Measurements from ENCODE around the gene ZBTB24. TPM values are rescaled to one million over a fixed set of nuclear protein-coding genes. Genes with fewer than 3 reads are reported as not detected.

Gene ZBTB24
- total and polyA plus RNA-seq, 3 experiments from 2014 or later, result 7.5 to 19.9 (median 19.5) TPM

DNA sequence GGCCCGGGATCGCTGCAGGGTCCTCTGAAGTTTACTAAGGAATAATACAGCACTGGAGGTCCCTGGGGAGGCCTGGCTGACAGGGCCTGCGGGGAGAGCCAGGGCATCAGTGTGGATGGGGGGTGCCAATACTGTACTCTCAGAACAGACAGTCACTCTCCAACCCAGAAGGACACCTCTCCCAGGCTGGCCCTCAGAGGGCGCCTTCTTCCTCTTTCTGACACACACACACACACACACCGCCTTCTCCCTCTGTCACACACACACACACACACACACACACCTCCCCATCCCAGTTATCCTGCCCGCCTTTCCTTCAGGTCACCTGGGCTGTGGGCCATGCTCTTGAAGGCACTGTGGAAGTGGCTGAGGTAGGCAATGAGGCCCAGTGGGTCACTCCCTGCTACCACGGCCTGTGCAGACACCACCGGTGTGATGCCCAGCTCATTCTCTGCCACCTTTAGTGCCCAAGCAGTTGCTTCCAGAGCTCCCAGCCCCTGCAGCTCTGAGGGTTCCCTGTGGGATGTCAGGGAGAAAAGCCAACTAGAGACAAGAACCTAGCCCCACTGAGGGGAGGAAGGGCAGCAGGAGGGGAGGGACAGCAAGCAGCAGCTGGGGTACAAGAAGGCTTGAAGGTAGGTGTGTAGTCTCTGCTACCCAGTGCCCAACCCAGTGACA, 35.0 kb downstream of the ZBTB24 start:
- Mint-ChIP-seq H3K27ac (peak overlapping the region; percentile 8 to 89 (median 76)), H3K36me3 (peaks cover 0 to 62% (median 5%) of the 10 kb centered on the region in 3 donors), H3K9me3 (no peaks in the 10 kb centered on the region), H3K4me3 (peak overlapping the region in 1 of 7 donors; percentile 35), H3K4me1 (peaks cover 35 to 53% (median 39%) of the 10 kb centered on the region in 3 donors), H3K27me3 (peaks cover 0 to 1% of the 10 kb centered on the region in 2 donors)
- Histone ChIP-seq H3K27me3 (ENCODE audit: insufficient read depth, low read length, poor library complexity, severe bottlenecking) (no peaks in the 10 kb centered on the region), H3K27ac (ENCODE audit: low read depth, low read length) (no peak overlapping the region), H3K4me3 (ENCODE audit: low read length) (no peak overlapping the region), H3K4me1 (ENCODE audit: insufficient read depth, low read length) (peaks cover 19% of the 10 kb centered on the region), H3K9me3 (ENCODE audit: low read length) (no peaks in the 10 kb centered on the region), H3K36me3 (ENCODE audit: insufficient read depth, low read length) (no peaks in the 10 kb centered on the region)
- no peak for DNase-seq
- ChIA-PET CTCF (interaction anchor here (1.0 to 2.3 kb wide), 3 partner anchors 9 to 260 kb away, joined by 4 to 7 read pairs (median 4); no protein-coding TSS in a partner anchor), POLR2A (no interaction called here)

DNA sequence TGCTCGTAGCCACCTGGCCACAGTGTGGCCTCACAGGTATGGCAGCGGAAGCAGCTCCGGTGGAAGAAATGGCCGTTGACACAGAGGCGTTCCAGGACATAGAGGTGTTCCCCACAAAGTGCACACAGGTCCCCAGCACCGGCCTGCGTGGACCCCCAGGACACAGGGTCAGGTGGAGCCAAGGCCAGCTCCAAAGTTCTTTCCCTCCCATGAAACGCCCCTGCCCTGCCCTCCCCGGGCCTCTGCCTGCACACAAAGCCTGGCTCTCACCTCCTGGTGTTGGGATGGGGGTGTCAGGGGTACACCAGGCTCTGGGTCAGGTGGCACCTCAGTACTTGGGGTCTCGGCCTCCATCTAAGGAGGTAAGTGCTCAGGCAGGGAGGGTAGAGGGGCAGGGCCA, 35.9 kb downstream of the ZBTB24 start:
- no peak overlapping the region for H3K4me3 Mint-ChIP-seq
- H3K27ac Mint-ChIP-seq, result peak overlapping the region in 2 of 8 donors; percentile 23 to 91
- H3K36me3 Mint-ChIP-seq, result peaks cover 0 to 63% (median 5%) of the 10 kb centered on the region in 3 donors
- H3K27ac ChIP-seq (ENCODE audit: low read depth, low read length), result no peak overlapping the region
- no peaks in the 10 kb centered on the region for H3K36me3 ChIP-seq (ENCODE audit: insufficient read depth, low read length)
- no peak for DNase-seq
- peaks cover 0 to 1% of the 10 kb centered on the region in 2 donors for H3K27me3 Mint-ChIP-seq
- ChIA-PET CTCF (interaction anchor here (1.0 to 2.3 kb wide), 4 partner anchors 9 to 63 kb away, joined by 3 to 7 read pairs (median 4); partner anchors contain the start of gene ZBTB24), POLR2A (interaction anchor here (0.5 to 0.6 kb wide), 2 partner anchors 1252 to 1428 kb away, joined by 4 read pairs; no protein-coding TSS in a partner anchor)
- H3K4me1 Mint-ChIP-seq, result peaks cover 36 to 58% (median 44%) of the 10 kb centered on the region in 3 donors
- no peaks in the 10 kb centered on the region for H3K27me3 ChIP-seq (ENCODE audit: insufficient read depth, low read length, poor library complexity, severe bottlenecking)
- H3K9me3 ChIP-seq (ENCODE audit: low read length), result no peaks in the 10 kb centered on the region
- no peak overlapping the region for H3K4me3 ChIP-seq (ENCODE audit: low read length)
- H3K4me1 ChIP-seq (ENCODE audit: insufficient read depth, low read length), result peaks cover 22% of the 10 kb centered on the region
- H3K9me3 Mint-ChIP-seq, result no peaks in the 10 kb centered on the region

DNA sequence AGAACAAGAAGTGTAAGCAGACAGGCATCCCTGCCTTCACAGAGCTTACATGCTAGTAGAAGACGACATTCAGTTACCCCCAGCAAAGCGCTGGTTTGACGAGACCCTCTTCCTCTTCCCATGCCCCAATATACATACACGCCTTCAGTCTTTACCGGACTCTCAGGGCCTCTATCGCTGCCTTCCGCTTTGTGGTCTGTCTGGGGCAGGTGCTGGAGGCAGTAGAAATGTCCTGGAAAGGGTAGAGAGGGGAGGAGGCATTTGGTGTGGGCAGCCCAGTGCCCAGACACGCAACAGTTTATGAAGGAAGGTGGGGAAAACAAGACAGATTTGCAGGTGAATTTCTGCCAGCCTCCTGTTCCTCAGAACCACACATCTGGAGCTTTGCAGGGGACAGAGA, 36.5 kb downstream of the ZBTB24 start:
- POLR2A ChIA-PET, result no interaction called here

DNA sequence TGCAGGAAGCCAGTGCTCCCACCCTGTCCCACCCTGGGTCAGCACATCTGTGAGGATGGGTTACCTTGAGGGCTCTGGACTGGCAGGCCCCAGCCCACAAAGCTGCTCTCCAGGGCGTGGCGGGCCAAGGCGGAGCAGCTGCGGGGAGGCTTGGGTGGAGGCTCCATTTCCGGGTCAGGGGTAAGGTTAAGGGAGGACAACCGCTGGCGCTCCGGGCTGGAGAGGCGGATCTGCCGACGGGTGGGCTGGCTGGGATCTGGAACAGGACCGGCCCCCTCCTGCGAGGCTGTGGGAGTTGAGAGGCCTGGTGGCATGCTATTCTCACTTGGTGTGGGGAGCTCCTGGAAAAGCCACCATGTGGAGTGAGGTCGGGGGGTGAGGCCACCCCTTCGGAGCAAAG, 36.9 kb downstream of the ZBTB24 start:
- peaks cover 0 to 3% of the 10 kb centered on the region in 2 donors for H3K27me3 Mint-ChIP-seq
- Histone ChIP-seq H3K36me3 (ENCODE audit: insufficient read depth, low read length) (no peaks in the 10 kb centered on the region), H3K4me1 (ENCODE audit: insufficient read depth, low read length) (peaks cover 32% of the 10 kb centered on the region), H3K4me3 (ENCODE audit: low read length) (no peak overlapping the region), H3K27ac (ENCODE audit: low read depth, low read length) (no peak overlapping the region), H3K9me3 (ENCODE audit: low read length) (no peaks in the 10 kb centered on the region), H3K27me3 (ENCODE audit: insufficient read depth, low read length, poor library complexity, severe bottlenecking) (no peaks in the 10 kb centered on the region)
- no peaks in the 10 kb centered on the region for H3K9me3 Mint-ChIP-seq
- H3K27ac Mint-ChIP-seq, result peak overlapping the region in 6 of 8 donors; percentile 35 to 95 (median 78)
- CTCF ChIA-PET, result interaction anchor here (0.9 to 1.3 kb wide), 3 partner anchors 18 to 35 kb away, joined by 3 read pairs; no protein-coding TSS in a partner anchor
- H3K4me1 Mint-ChIP-seq, result peaks cover 45 to 62% (median 54%) of the 10 kb centered on the region in 3 donors
- H3K36me3 Mint-ChIP-seq, result peaks cover 0 to 62% (median 5%) of the 10 kb centered on the region in 3 donors
- POLR2A ChIA-PET, result interaction anchor here (1.1 kb wide), 1 partner anchor 63 kb away, joined by 3 read pairs; no protein-coding TSS in a partner anchor
- no peak for DNase-seq
- peak overlapping the region in 1 of 7 donors; percentile 10 for H3K4me3 Mint-ChIP-seq

More for the DNA sequence above, 36.5 kb downstream of the ZBTB24 start:
- no peaks in the 10 kb centered on the region for H3K9me3 Mint-ChIP-seq
- H3K4me1 Mint-ChIP-seq, result peaks cover 41 to 58% (median 49%) of the 10 kb centered on the region in 3 donors
- no peak overlapping the region for H3K4me3 ChIP-seq (ENCODE audit: low read length)
- H3K36me3 ChIP-seq (ENCODE audit: insufficient read depth, low read length), result no peaks in the 10 kb centered on the region
- peaks cover 28% of the 10 kb centered on the region for H3K4me1 ChIP-seq (ENCODE audit: insufficient read depth, low read length)
- CTCF ChIA-PET, result interaction anchor here (0.9 to 2.3 kb wide), 4 partner anchors 17 to 63 kb away, joined by 3 to 7 read pairs (median 3); partner anchors contain the start of gene ZBTB24
- DNase-seq, result no peak
- H3K4me3 Mint-ChIP-seq, result peak overlapping the region in 1 of 7 donors; percentile 10
- no peaks in the 10 kb centered on the region for H3K27me3 ChIP-seq (ENCODE audit: insufficient read depth, low read length, poor library complexity, severe bottlenecking)
- no peak overlapping the region for H3K27ac ChIP-seq (ENCODE audit: low read depth, low read length)
- H3K9me3 ChIP-seq (ENCODE audit: low read length), result no peaks in the 10 kb centered on the region
- peaks cover 0 to 61% (median 5%) of the 10 kb centered on the region in 3 donors for H3K36me3 Mint-ChIP-seq
- H3K27me3 Mint-ChIP-seq, result peaks cover 0 to under 1% of the 10 kb centered on the region in 2 donors
- peak overlapping the region in 7 of 8 donors; percentile 29 to 95 (median 77) for H3K27ac Mint-ChIP-seq

DNA sequence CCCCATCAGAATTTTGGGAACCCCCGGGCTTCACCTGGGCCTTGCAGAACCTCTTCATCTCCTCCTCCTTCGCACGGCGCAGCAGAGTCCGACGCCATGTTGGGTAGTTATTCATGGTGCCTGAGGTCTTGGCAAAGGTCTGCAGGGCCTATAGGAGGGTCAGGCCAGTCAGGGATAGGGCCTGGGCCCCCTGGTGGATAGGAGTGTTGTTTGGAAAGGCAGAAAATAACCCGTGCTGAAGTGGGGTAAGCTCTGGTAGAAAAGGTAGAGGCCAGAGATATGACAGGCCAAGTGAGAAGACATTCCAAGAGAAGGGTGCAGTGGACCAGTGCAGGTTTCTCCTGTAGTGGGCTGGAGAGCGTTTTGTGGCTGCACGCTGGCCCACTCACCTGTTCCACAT, 37.6 kb downstream of the ZBTB24 start:
- ChIA-PET POLR2A (interaction anchor here (1.0 to 1.7 kb wide), 3 partner anchors 8 to 62 kb away, joined by 3 to 4 read pairs (median 3); no protein-coding TSS in a partner anchor), CTCF (interaction anchor here (0.9 to 1.2 kb wide), 2 partner anchors 31 to 35 kb away, joined by 3 read pairs; no protein-coding TSS in a partner anchor)
- H3K9me3 Mint-ChIP-seq, result no peaks in the 10 kb centered on the region
- no peaks in the 10 kb centered on the region for H3K36me3 ChIP-seq (ENCODE audit: insufficient read depth, low read length)
- peak overlapping the region in 4 of 8 donors; percentile 42 to 95 (median 49) for H3K27ac Mint-ChIP-seq
- H3K4me1 Mint-ChIP-seq, result peaks cover 41 to 57% (median 50%) of the 10 kb centered on the region in 3 donors
- H3K4me1 ChIP-seq (ENCODE audit: insufficient read depth, low read length), result peaks cover 28% of the 10 kb centered on the region
- no peak overlapping the region for H3K27ac ChIP-seq (ENCODE audit: low read depth, low read length)
- peaks cover 0 to 60% (median 5%) of the 10 kb centered on the region in 3 donors for H3K36me3 Mint-ChIP-seq
- peak overlapping the region in 1 of 7 donors; percentile 55 for H3K4me3 Mint-ChIP-seq
- no peaks in the 10 kb centered on the region for H3K9me3 ChIP-seq (ENCODE audit: low read length)
- no peak overlapping the region for H3K4me3 ChIP-seq (ENCODE audit: low read length)
- H3K27me3 Mint-ChIP-seq, result peaks cover 0 to 3% of the 10 kb centered on the region in 2 donors
- no peaks in the 10 kb centered on the region for H3K27me3 ChIP-seq (ENCODE audit: insufficient read depth, low read length, poor library complexity, severe bottlenecking)
- DNase-seq, result no peak

DNA sequence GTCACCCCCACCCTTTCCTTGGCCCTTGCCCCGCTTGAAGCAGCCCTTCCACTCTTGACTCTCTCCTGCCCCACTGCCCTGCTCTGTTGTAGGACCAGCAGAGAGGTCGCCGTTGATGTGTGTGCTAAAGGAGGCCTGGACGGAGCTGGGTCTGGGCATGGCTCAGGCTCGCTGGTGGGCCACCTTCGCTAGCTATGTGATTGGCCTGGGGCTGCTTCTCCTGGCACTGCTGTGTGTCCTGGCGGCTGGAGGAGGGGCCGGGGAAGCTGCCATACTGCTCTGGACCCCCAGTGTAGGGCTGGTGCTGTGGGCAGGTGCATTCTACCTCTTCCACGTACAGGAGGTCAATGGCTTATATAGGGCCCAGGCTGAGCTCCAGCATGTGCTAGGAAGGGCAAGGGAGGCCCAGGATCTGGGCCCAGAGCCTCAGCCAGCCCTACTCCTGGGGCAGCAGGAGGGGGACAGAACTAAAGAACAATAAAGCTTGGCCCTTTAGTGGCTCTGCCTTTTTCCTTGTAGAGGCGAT, 39.5 kb downstream of the ZBTB24 start:
- Mint-ChIP-seq H3K36me3 (peaks cover 0 to 62% (median 5%) of the 10 kb centered on the region in 3 donors), H3K27ac (peak overlapping the region in 7 of 8 donors; percentile 29 to 97 (median 85))

DNA sequence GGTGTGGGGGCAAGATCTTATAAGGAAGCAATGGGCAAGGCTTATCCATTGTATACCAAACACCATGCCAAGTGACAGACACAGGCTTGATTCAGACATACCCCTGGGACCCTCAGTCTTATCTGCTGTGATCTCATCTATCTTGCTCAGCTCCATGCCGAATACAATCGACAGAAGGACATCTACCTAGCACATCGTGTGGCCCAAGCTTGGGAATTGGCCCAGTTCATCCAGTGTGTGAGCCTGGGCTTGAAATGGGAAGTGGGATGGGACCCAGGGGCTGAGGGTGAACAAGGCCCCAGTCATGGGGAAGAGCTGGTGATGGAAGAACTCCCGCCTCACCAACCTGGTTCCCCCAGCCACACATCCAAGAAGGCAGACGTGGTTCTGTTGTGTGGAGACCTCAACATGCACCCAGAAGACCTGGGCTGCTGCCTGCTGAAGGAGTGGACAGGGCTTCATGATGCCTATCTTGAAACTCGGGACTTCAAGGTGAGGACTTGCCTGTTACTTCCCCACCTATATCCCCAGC, 40.6 kb downstream of the ZBTB24 start:
- Mint-ChIP-seq H3K4me3 (peak overlapping the region; percentile 44 to 95 (median 93)), H3K27me3 (peaks cover 0 to 3% of the 10 kb centered on the region in 2 donors), H3K36me3 (peaks cover 0 to 56% (median 5%) of the 10 kb centered on the region in 3 donors), H3K27ac (peak overlapping the region; percentile 94 to 99 (median 96)), H3K4me1 (peaks cover 26 to 38% (median 36%) of the 10 kb centered on the region in 3 donors), H3K9me3 (no peaks in the 10 kb centered on the region)
- Histone ChIP-seq H3K4me3 (ENCODE audit: low read length) (no peak overlapping the region), H3K36me3 (ENCODE audit: insufficient read depth, low read length) (no peaks in the 10 kb centered on the region), H3K9me3 (ENCODE audit: low read length) (no peaks in the 10 kb centered on the region), H3K27ac (ENCODE audit: low read depth, low read length) (peak overlapping the region; percentile 90), H3K27me3 (ENCODE audit: insufficient read depth, low read length, poor library complexity, severe bottlenecking) (no peaks in the 10 kb centered on the region), H3K4me1 (ENCODE audit: insufficient read depth, low read length) (peaks cover 21% of the 10 kb centered on the region)
- no peak for DNase-seq
- CTCF ChIA-PET, result interaction anchor here (1.1 to 5.9 kb wide), 8 partner anchors 9 to 597 kb away, joined by 3 to 49 read pairs (median 10); partner anchors contain the start of genes AK9, CD164, FIG4 and MICAL1
- POLR2A ChIA-PET, result interaction anchor here (2.1 to 5.1 kb wide), 3 partner anchors 12 to 60 kb away, joined by 9 to 45 read pairs (median 34); partner anchors contain the start of genes CD164, MICAL1 and ZBTB24

More for the DNA sequence above, 39.5 kb downstream of the ZBTB24 start:
- peaks cover 32 to 43% (median 43%) of the 10 kb centered on the region in 3 donors for H3K4me1 Mint-ChIP-seq
- Histone ChIP-seq H3K4me1 (ENCODE audit: insufficient read depth, low read length) (peaks cover 21% of the 10 kb centered on the region), H3K36me3 (ENCODE audit: insufficient read depth, low read length) (no peaks in the 10 kb centered on the region), H3K9me3 (ENCODE audit: low read length) (no peaks in the 10 kb centered on the region), H3K27ac (ENCODE audit: low read depth, low read length) (no peak overlapping the region), H3K4me3 (ENCODE audit: low read length) (no peak overlapping the region), H3K27me3 (ENCODE audit: insufficient read depth, low read length, poor library complexity, severe bottlenecking) (no peaks in the 10 kb centered on the region)
- no peaks in the 10 kb centered on the region for H3K9me3 Mint-ChIP-seq
- H3K4me3 Mint-ChIP-seq, result peak overlapping the region in 3 of 7 donors; percentile 28 to 92 (median 36)
- ChIA-PET CTCF (interaction anchor here (1.3 to 5.9 kb wide), 4 partner anchors 12 to 255 kb away, joined by 6 to 49 read pairs (median 23); partner anchors contain the start of genes CD164 and MICAL1), POLR2A (interaction anchor here (1.3 to 5.1 kb wide), 3 partner anchors 11 to 61 kb away, joined by 3 to 45 read pairs (median 34); partner anchors contain the start of genes CD164 and MICAL1)
- DNase-seq, result no peak
- H3K27me3 Mint-ChIP-seq, result peaks cover 0 to 3% of the 10 kb centered on the region in 2 donors
